Upper lobe of right lung (tissue), 1 donor: ENCODE data around the gene CALR. TPM values are rescaled to one million over a fixed set of nuclear protein-coding genes. Genes with fewer than 3 reads are reported as not detected.

Source experiments
- ATAC-seq: fragments of 200-7000 bp; cut with Tn5 transposase; one replicate; pipeline ENCODE4 v1.9.1; 2020; ENCODE audit warnings: mild to moderate bottlenecking, moderate library complexity
- DNase-seq: peaks from one replicate; pipeline ENCODE4 v3.0.0-alpha.2; 2020
- H3K27ac ChIP-seq: fragments of 200-600 bp; one replicate; pipeline ENCODE4 v1.8.0; 2022
- H3K27me3 ChIP-seq: fragments of 200-600 bp; one replicate; pipeline ENCODE4 v1.8.0; 2022; ENCODE audit warnings: mild to moderate bottlenecking
- H3K36me3 ChIP-seq: fragments of 200-600 bp; one replicate; pipeline ENCODE4 v1.8.0; 2022
- H3K4me1 ChIP-seq: fragments of 200-600 bp; one replicate; pipeline ENCODE4 v1.8.0; 2022
- H3K4me3 ChIP-seq: fragments of 200-600 bp; one replicate; pipeline ENCODE4 v1.8.0; 2022; ENCODE audit warnings: mild to moderate bottlenecking
- H3K9me3 ChIP-seq: fragments of 200-600 bp; one replicate; pipeline ENCODE4 v1.8.0; 2022
- intact Hi-C: fragments of 100-400 bp; cut with DNase I; formaldehyde crosslinking; loops from one replicate; pipeline ENCODE4 v1.11.0; 2022
- total RNA-seq: library from RNA; stranded (reverse); fragmentation: NEBNext Ultra II Directional; extraction: Animal tissue kit (Norgen Biotek cat#: 25700); gene quantifications from one replicate; pipeline ENCODE4 v1.2.1, GENCODE V29; 2021
- TF ChIP-seq, protein P1 (sequence below): fragments of 200-600 bp; IDR thresholded peaks from one replicate; pipeline ENCODE4 v1.8.0; 2022; ENCODE audit warnings: antibody characterized with exemption
- donor health status: DM: no; HTN: yes; CAD: no; lungs with severe emphysema.

CALR gene
- total RNA-seq, 1 donor from 2014 or later, result 991 TPM

DNA sequence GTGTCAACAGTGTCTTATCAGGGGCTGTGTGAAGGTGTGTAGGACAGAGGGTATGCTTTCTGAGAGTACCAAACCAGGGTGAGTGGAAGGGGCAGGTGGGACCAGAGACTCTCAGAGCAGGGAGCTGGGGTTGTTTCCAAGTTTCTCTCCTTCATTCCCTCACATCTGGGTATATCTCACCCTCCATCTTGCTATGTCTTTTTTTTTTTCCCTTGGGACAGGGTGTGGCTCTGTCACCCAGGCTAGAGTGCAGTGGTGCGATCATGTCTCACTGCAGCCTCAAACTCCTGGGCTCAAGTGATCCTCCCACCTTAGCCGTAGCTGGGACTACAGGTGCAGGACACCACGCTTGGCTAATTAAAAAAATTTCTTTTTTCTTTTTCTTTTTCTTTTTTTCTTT, 41.6 kb downstream of the CALR start:
- TF ChIP-seq, protein P1, sequence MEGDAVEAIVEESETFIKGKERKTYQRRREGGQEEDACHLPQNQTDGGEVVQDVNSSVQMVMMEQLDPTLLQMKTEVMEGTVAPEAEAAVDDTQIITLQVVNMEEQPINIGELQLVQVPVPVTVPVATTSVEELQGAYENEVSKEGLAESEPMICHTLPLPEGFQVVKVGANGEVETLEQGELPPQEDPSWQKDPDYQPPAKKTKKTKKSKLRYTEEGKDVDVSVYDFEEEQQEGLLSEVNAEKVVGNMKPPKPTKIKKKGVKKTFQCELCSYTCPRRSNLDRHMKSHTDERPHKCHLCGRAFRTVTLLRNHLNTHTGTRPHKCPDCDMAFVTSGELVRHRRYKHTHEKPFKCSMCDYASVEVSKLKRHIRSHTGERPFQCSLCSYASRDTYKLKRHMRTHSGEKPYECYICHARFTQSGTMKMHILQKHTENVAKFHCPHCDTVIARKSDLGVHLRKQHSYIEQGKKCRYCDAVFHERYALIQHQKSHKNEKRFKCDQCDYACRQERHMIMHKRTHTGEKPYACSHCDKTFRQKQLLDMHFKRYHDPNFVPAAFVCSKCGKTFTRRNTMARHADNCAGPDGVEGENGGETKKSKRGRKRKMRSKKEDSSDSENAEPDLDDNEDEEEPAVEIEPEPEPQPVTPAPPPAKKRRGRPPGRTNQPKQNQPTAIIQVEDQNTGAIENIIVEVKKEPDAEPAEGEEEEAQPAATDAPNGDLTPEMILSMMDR, result no peak
- DNase-seq (no peak), ATAC-seq (no peak)
- Histone ChIP-seq H3K4me3 (no peak overlapping the region), H3K4me1 (peaks cover 7% of the 10 kb centered on the region), H3K36me3 (no peaks in the 10 kb centered on the region), H3K27ac (no peak overlapping the region), H3K27me3 (peaks cover 7% of the 10 kb centered on the region), H3K9me3 (no peaks in the 10 kb centered on the region)
- intact Hi-C loops, result loop anchor here (10.0 kb wide), 2 partner anchors 115 to 285 kb away; no protein-coding TSS in a partner anchor

DNA sequence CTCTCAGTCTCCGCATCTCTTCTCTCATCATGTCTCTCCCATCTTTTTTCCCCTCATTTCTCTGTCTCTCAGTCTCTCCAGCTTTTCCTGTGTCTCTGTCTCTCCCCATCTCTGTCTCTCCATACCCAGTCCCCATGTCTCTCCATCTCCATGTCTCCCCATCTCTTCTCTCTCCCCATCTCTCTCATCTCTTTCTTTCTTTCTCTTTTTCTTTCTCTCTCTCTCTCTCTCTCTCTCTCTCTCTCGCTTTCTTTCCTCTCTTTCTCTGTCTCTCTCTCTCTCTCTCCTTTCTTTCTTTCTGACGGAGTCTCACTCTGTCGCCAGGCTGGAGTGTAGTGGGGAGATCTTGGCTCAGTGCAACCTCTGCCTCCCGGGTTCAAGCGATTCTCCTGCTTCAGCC, 44.2 kb downstream of the CALR start:
- peaks cover 7% of the 10 kb centered on the region for H3K4me1 ChIP-seq
- no peak for ATAC-seq
- H3K27me3 ChIP-seq, result peaks cover 7% of the 10 kb centered on the region
- H3K27ac ChIP-seq, result no peak overlapping the region
- H3K36me3 ChIP-seq, result no peaks in the 10 kb centered on the region
- intact Hi-C loops, result no loop called here
- H3K4me3 ChIP-seq, result no peak overlapping the region
- H3K9me3 ChIP-seq, result no peaks in the 10 kb centered on the region
- DNase-seq, result no peak
- TF ChIP-seq, protein P1, result no peak

DNA sequence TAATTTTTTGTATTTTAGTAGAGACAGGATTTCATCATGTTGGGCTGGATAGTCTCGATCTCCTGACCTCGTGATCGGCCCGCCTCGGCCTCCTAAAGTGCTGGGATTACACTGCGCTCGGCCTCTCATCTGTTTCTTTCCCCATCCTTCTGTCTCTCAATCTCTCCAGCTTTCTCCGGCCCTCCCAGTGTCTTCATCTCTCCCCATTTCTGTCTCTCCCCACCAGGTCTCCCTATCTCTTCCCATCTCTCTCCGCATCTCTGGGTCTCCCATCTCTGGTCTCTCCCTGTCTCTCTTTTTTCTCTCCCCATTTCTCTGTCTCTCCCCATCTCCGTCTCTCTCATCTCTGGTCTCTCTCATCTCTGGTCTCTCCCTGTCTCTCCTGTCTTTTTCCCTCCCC, 44.7 kb downstream of the CALR start:
- Histone ChIP-seq H3K36me3 (no peaks in the 10 kb centered on the region), H3K27ac (no peak overlapping the region), H3K9me3 (no peaks in the 10 kb centered on the region), H3K4me3 (peak overlapping the region; percentile 21), H3K27me3 (peaks cover 7% of the 10 kb centered on the region), H3K4me1 (peaks cover 7% of the 10 kb centered on the region)
- TF ChIP-seq, protein P1, result no peak
- ATAC-seq (no peak), DNase-seq (no peak)
- intact Hi-C loops, result no loop called here

DNA sequence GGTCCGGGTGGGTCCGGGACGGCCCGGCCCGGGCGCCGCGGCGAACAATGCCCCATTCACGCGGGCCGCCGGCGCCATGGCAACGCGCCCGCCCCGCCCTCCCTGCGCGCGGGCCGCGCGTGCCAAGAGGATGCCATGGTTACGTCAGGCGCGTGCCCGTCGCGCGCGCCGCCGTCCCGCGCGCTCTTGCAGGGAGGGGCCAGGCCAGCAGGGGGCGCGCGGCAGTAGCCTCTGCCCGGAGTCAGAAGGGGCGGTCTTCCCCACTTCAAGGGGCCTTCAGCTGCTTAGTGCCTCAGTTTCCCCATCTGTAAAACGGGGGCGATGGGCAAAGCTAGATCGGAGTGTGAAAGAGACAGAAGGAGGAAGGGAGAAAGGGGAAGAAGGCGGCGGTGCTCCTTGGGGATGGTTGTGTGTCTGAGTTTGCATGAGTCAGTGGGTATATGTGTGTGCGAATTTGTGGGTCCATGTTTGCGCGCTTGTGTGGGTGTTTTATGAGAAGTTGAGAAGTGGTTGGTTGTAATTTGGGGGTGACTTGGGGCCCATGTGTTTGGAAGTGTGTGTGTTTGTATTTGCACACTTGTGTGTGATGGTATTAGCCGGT, 45.2 kb downstream of the CALR start:
- Histone ChIP-seq H3K4me1 (peaks cover 7% of the 10 kb centered on the region), H3K9me3 (no peaks in the 10 kb centered on the region), H3K4me3 (peak overlapping the region; percentile 21), H3K27me3 (peaks cover 7% of the 10 kb centered on the region), H3K27ac (no peak overlapping the region), H3K36me3 (no peaks in the 10 kb centered on the region)
- TF ChIP-seq, protein P1, result peak; percentile 92
- DNase-seq (peak; percentile 89), ATAC-seq (peak; percentile 95)
- intact Hi-C loops, result no loop called here

DNA sequence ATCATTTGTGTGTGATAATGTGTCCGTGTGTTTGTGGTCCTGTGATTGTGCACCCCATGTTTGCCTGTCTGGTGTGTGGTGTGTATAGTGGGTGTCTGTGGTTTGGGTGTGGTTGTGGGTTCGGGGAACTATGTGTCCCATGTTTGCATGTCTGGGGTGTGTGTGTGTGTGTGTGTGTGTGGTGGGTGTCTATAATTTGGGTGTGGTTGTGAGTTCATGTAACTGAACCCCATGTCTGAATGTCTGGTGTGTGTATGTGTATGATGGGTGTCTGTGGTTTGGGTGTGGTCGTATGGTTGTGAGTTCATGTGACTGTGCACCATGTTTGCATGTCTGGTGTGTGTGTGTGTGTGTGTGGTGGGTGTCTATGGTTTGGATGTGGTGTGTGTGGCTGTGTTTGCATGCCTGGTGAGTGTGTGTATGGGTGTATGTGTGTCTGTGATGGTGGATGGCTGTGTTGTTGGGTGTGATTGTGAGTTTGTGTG, 45.8 kb downstream of the CALR start:
- DNase-seq (no peak), ATAC-seq (no peak)
- Histone ChIP-seq H3K27me3 (peaks cover 7% of the 10 kb centered on the region), H3K4me3 (no peak overlapping the region), H3K27ac (no peak overlapping the region), H3K4me1 (peaks cover 7% of the 10 kb centered on the region), H3K9me3 (no peaks in the 10 kb centered on the region), H3K36me3 (no peaks in the 10 kb centered on the region)
- TF ChIP-seq, protein P1, result no peak
- intact Hi-C loops, result no loop called here

DNA sequence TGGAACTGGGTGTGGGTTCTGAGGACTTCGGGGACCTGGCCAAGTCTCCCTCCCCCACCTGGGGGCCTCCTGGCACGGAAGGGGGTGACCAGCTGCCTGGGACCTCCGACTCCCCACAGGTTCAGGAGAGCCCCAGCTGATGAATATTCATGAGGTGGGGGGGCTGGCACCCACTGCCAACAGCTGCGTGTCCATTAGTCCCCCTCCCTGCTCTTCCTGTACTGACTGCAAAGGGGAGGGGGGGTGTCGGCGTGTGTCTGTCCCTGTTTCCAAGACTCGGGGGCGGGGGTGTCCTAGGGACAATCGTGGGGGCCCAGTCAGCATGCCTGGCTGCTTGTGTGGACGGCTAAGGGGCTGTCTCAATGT, 46.3 kb downstream of the CALR start:
- H3K27me3 ChIP-seq, result peaks cover 7% of the 10 kb centered on the region
- no peak for DNase-seq
- ATAC-seq, result no peak
- intact Hi-C loops, result no loop called here
- H3K27ac ChIP-seq, result no peak overlapping the region
- H3K4me1 ChIP-seq, result peaks cover 7% of the 10 kb centered on the region
- no peaks in the 10 kb centered on the region for H3K36me3 ChIP-seq
- no peaks in the 10 kb centered on the region for H3K9me3 ChIP-seq
- TF ChIP-seq, protein P1, result no peak
- H3K4me3 ChIP-seq, result no peak overlapping the region
